ENCODE measurements around the gene SASH1.

DNA sequence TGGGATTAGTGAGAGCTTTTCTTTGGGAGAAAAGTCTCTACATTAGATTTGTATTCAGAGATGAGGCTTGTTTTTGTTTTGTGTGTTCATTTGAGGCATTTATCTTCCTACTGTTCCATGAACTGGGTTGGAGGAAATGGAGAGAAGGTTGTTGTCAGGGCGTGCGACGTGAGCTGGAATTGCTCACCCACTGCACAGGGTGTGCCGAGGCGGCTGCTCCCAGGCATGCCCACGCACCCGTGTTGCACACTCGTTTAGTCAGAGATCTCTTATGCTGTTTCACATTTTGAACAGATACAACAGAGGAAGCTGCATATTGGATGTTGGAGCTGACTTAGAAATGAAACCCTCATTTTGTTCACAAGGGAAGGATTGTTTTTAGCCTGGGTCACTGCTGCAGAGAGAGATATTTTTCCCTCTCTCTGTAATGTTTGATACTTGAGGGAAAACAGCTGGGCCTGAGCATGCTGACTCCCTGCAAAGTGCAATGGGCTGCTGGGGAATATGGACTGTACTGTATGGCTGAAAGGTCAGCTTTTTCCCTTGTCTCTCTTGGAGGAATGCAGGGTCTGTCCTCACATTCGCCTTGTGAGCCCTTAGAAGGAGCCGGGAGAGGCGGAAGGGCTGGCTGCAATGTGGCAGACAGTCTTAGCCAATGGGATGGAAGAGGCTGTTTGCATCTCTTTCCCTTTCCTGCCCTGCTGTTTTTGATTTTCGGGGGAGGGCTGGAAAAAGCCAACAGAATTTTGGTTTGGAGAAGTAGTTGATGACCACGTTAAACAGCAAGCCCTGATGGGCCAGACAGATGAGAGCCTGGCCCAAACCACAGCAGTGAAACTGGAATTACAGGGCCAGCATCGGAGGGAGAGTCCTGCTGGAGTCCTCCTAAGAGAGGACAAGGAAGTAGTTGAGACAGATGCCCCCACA lies 170.8 kb downstream of the SASH1 start:
- no peak for TF ChIP-seq CTCF (IDR thresholded peaks at IDR 0.05)
- TF ChIP-seq POLR2A (IDR thresholded peaks at IDR 0.05) = no peak
- peak in 1 of 3 donors; percentile 52 for TF ChIP-seq POLR2AphosphoS5 (IDR thresholded peaks at IDR 0.05)
